Upper lobe of right lung (tissue), 1 donor: ENCODE results near the gene ADCK1. TPM values are rescaled to one million over a fixed set of nuclear protein-coding genes. Genes with fewer than 3 reads are reported as not detected.

ENCODE experiments used
- ATAC-seq: fragments of 200-7000 bp; cut with Tn5 transposase; one replicate; pipeline ENCODE4 v1.9.1; 2020; ENCODE audit warnings: mild to moderate bottlenecking, moderate library complexity
- DNase-seq: peaks from one replicate; pipeline ENCODE4 v3.0.0-alpha.2; 2020
- H3K27ac ChIP-seq: fragments of 200-600 bp; one replicate; pipeline ENCODE4 v1.8.0; 2022
- H3K27me3 ChIP-seq: fragments of 200-600 bp; one replicate; pipeline ENCODE4 v1.8.0; 2022; ENCODE audit warnings: mild to moderate bottlenecking
- H3K36me3 ChIP-seq: fragments of 200-600 bp; one replicate; pipeline ENCODE4 v1.8.0; 2022
- H3K4me1 ChIP-seq: fragments of 200-600 bp; one replicate; pipeline ENCODE4 v1.8.0; 2022
- H3K4me3 ChIP-seq: fragments of 200-600 bp; one replicate; pipeline ENCODE4 v1.8.0; 2022; ENCODE audit warnings: mild to moderate bottlenecking
- H3K9me3 ChIP-seq: fragments of 200-600 bp; one replicate; pipeline ENCODE4 v1.8.0; 2022
- CTCF ChIP-seq: fragments of 200-600 bp; IDR thresholded peaks from one replicate; pipeline ENCODE4 v1.8.0; 2022; ENCODE audit warnings: antibody characterized with exemption
- intact Hi-C: fragments of 100-400 bp; cut with DNase I; formaldehyde crosslinking; loops from one replicate; pipeline ENCODE4 v1.11.0; 2022
- total RNA-seq: library from RNA; stranded (reverse); fragmentation: NEBNext Ultra II Directional; extraction: Animal tissue kit (Norgen Biotek cat#: 25700); gene quantifications from one replicate; pipeline ENCODE4 v1.2.1, GENCODE V29; 2021
- donor health status: DM: no; HTN: yes; CAD: no; lungs with severe emphysema.

ADCK1 gene
- total RNA-seq, 1 donor from 2014 or later: 8.5 TPM

- Histone ChIP-seq H3K4me3 (no peak overlapping the region), H3K27ac (no peak overlapping the region), H3K9me3 (no peaks in the 10 kb centered on the region), H3K27me3 (no peaks in the 10 kb centered on the region), H3K36me3 (no peaks in the 10 kb centered on the region), H3K4me1 (no peaks in the 10 kb centered on the region)
- no peak for ATAC-seq
- no peak for TF ChIP-seq CTCF
- intact Hi-C loops: no loop called here
- no peak for DNase-seq
These were observed 49.8 kb downstream of the ADCK1 start for GRCh38 chr14:77849711-77850110.

GRCh38 chr14:77853919-77854318, 54.0 kb downstream of the ADCK1 start:
- no peaks in the 10 kb centered on the region for H3K36me3 ChIP-seq
- no peaks in the 10 kb centered on the region for H3K4me1 ChIP-seq
- ATAC-seq: no peak
- no peak for TF ChIP-seq CTCF
- intact Hi-C loops: no loop called here
- no peak overlapping the region for H3K4me3 ChIP-seq
- no peaks in the 10 kb centered on the region for H3K9me3 ChIP-seq
- no peak overlapping the region for H3K27ac ChIP-seq
- H3K27me3 ChIP-seq: no peaks in the 10 kb centered on the region
- no peak for DNase-seq

GRCh38 chr14:77856941-77857340, 57.0 kb downstream of the ADCK1 start:
- intact Hi-C loops: no loop called here
- Histone ChIP-seq H3K4me1 (no peaks in the 10 kb centered on the region), H3K36me3 (no peaks in the 10 kb centered on the region), H3K27me3 (no peaks in the 10 kb centered on the region), H3K4me3 (no peak overlapping the region), H3K27ac (no peak overlapping the region), H3K9me3 (no peaks in the 10 kb centered on the region)
- ATAC-seq (no peak), DNase-seq (no peak)
- no peak for TF ChIP-seq CTCF

- Histone ChIP-seq H3K36me3 (no peaks in the 10 kb centered on the region), H3K9me3 (no peaks in the 10 kb centered on the region), H3K27ac (no peak overlapping the region), H3K4me3 (no peak overlapping the region), H3K4me1 (no peaks in the 10 kb centered on the region), H3K27me3 (no peaks in the 10 kb centered on the region)
- intact Hi-C loops: no loop called here
- no peak for TF ChIP-seq CTCF
- ATAC-seq: no peak
- DNase-seq: no peak
These were observed 60.1 kb downstream of the ADCK1 start for GRCh38 chr14:77859934-77860570.

DNA sequence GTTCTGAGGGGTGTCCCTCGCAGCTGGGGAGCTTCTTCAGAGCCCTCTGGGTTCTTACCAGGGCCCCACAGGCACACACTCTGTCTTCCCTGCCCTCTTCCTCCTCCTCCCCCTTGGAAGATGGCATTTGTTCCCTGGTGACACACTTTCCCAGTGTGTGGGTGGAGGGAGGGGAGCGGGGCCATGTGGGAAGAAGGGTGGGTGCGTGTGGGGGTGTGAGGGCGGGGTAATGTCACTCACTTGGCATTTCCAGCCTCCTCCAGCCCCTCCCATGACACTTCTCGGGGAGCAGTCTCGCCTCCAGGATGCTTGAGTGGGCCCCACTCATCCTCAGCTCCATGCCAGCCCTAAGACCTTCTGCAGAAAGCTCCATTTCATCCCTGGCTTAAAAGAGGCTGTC, 61.3 kb downstream of the ADCK1 start:
- intact Hi-C loops: no loop called here
- Histone ChIP-seq H3K27me3 (no peaks in the 10 kb centered on the region), H3K36me3 (no peaks in the 10 kb centered on the region), H3K27ac (no peak overlapping the region), H3K9me3 (no peaks in the 10 kb centered on the region), H3K4me3 (no peak overlapping the region), H3K4me1 (no peaks in the 10 kb centered on the region)
- ATAC-seq (no peak), DNase-seq (no peak)
- TF ChIP-seq CTCF: no peak
